ENCODE results near the gene TAS2R1. TPM values are rescaled to one million over a fixed set of nuclear protein-coding genes. Genes with fewer than 3 reads are reported as not detected.

TAS2R1 gene
- polyA plus RNA-seq, 3 donors, result not detected

GRCh38 chr5:9642621-9643020 lies 12.5 kb upstream of the TAS2R1 start:
- H3K4me1 Mint-ChIP-seq, result no peaks in the 10 kb centered on the region
- no peak overlapping the region for H3K27ac Mint-ChIP-seq
- no peak overlapping the region for H3K27ac ChIP-seq (ENCODE audit: low read depth in 1 of 2, low read length in 2 of 2)
- WGBS (ENCODE audit: insufficient coverage), result 88% methylated on average over 1 of the region's 2 CpGs
- peaks cover 0 to 1% (median 0%) of the 10 kb centered on the region in 3 donors for H3K27me3 Mint-ChIP-seq (ENCODE audit: low read depth in 3 of 3)
- no peak for TF ChIP-seq CTCF (IDR thresholded peaks at IDR 0.05)
- no peak for DNase-seq
- H3K4me3 ChIP-seq (replicated peaks in 1 of 3; ENCODE audit: low read depth in 2 of 3, low read length in 3 of 3), result no peak overlapping the region
- no peaks in the 10 kb centered on the region for H4K20me1 ChIP-seq (ENCODE audit: insufficient read depth, low read length)
- no peaks in the 10 kb centered on the region for H3K27me3 ChIP-seq (ENCODE audit: control insufficient read depth in 2 of 2, insufficient read depth in 2 of 2, low read length in 2 of 2)
- no peak overlapping the region for H3K4me2 ChIP-seq (replicated peaks; ENCODE audit: extremely low read depth, low read length, poor library complexity, severe bottlenecking)
- H3K79me2 ChIP-seq (ENCODE audit: insufficient read depth, low read length), result no peaks in the 10 kb centered on the region
- H2AFZ ChIP-seq (ENCODE audit: insufficient read depth, low read depth, low read length, poor library complexity, severe bottlenecking), result no peak overlapping the region
- no peak overlapping the region for H3K4me3 Mint-ChIP-seq
- H3K36me3 ChIP-seq (replicated peaks in 1 of 2; ENCODE audit: control insufficient read depth in 1 of 2, insufficient read depth in 2 of 2, low read length in 2 of 2), result no peaks in the 10 kb centered on the region
- no peaks in the 10 kb centered on the region for H3K36me3 Mint-ChIP-seq
- H3K9me3 ChIP-seq (replicated peaks in 1 of 2; ENCODE audit: control insufficient read depth in 1 of 2, insufficient read depth in 1 of 2, low read length in 2 of 2), result peaks cover 11 to 17% of the 10 kb centered on the region in 2 donors
- no peak overlapping the region for H3K9ac ChIP-seq (ENCODE audit: insufficient read depth, low read length, poor library complexity, severe bottlenecking)
- no peaks in the 10 kb centered on the region for H3K4me1 ChIP-seq (ENCODE audit: control insufficient read depth in 1 of 2, insufficient read depth in 2 of 2, low read length in 2 of 2)
- H3K9me3 Mint-ChIP-seq, result peaks cover 4 to 17% (median 8%) of the 10 kb centered on the region in 7 donors
- intact Hi-C loops (cut with micrococcal nuclease), result no loop called here

- Histone ChIP-seq H3K79me2 (ENCODE audit: insufficient read depth, low read length) (no peaks in the 10 kb centered on the region), H3K27ac (ENCODE audit: low read depth in 1 of 2, low read length in 2 of 2) (no peak overlapping the region), H4K20me1 (ENCODE audit: insufficient read depth, low read length) (no peaks in the 10 kb centered on the region), H3K4me3 (replicated peaks in 1 of 3; ENCODE audit: low read depth in 2 of 3, low read length in 3 of 3) (no peak overlapping the region), H3K36me3 (replicated peaks in 1 of 2; ENCODE audit: control insufficient read depth in 1 of 2, insufficient read depth in 2 of 2, low read length in 2 of 2) (no peaks in the 10 kb centered on the region), H3K9me3 (replicated peaks in 1 of 2; ENCODE audit: control insufficient read depth in 1 of 2, insufficient read depth in 1 of 2, low read length in 2 of 2) (peaks cover 11 to 17% of the 10 kb centered on the region in 2 donors), H3K4me2 (replicated peaks; ENCODE audit: extremely low read depth, low read length, poor library complexity, severe bottlenecking) (no peak overlapping the region), H3K27me3 (ENCODE audit: control insufficient read depth in 2 of 2, insufficient read depth in 2 of 2, low read length in 2 of 2) (no peaks in the 10 kb centered on the region), H3K4me1 (ENCODE audit: control insufficient read depth in 1 of 2, insufficient read depth in 2 of 2, low read length in 2 of 2) (no peaks in the 10 kb centered on the region), H2AFZ (ENCODE audit: insufficient read depth, low read depth, low read length, poor library complexity, severe bottlenecking) (no peak overlapping the region), H3K9ac (ENCODE audit: insufficient read depth, low read length, poor library complexity, severe bottlenecking) (no peak overlapping the region)
- H3K4me1 Mint-ChIP-seq, result no peaks in the 10 kb centered on the region
- H3K27ac Mint-ChIP-seq, result no peak overlapping the region
- H3K4me3 Mint-ChIP-seq, result no peak overlapping the region
- intact Hi-C loops (cut with micrococcal nuclease), result no loop called here
- DNase-seq, result no peak
- H3K27me3 Mint-ChIP-seq (ENCODE audit: low read depth in 3 of 3), result peaks cover 0 to 1% (median 0%) of the 10 kb centered on the region in 3 donors
- 67% methylated on average over 1 of the region's 7 CpGs for WGBS (ENCODE audit: insufficient coverage)
- TF ChIP-seq CTCF (IDR thresholded peaks at IDR 0.05), result no peak
- no peaks in the 10 kb centered on the region for H3K36me3 Mint-ChIP-seq
- H3K9me3 Mint-ChIP-seq, result peaks cover 4 to 17% (median 8%) of the 10 kb centered on the region in 7 donors
These were observed 11.7 kb upstream of the TAS2R1 start for GRCh38 chr5:9641806-9642355.
